CD14-positive monocyte (primary cell): Measurements from ENCODE around the gene PRLR. TPM values are rescaled to one million over a fixed set of nuclear protein-coding genes. Genes with fewer than 3 reads are reported as not detected.

Experiments used
- DNase-seq, 3 donors: peaks; one replicate each; pipeline ENCODE4 v3.0.0-alpha.2; 2011 to 2022
- H2AFZ ChIP-seq: 2 replicates; pipeline ENCODE4 v1.6.0; 2012; ENCODE audit warnings: mild to moderate bottlenecking, low read depth, low read length, inconsistent platforms; ENCODE audit not compliant: insufficient read depth, poor library complexity, severe bottlenecking
- H3K27ac ChIP-seq, 2 donors: 1 replicate in 1 of 2; 2 replicates in 1 of 2; pipeline ENCODE4 v1.5.1; 2012 to 2013; ENCODE audit warnings: low read length in 2 of 2, control low read depth in 1 of 2, inconsistent platforms in 1 of 2, low read depth in 1 of 2, mild to moderate bottlenecking in 1 of 2
- H3K27me3 ChIP-seq, 2 donors: one replicate each; pipeline versions ENCODE4 v1.6.0 to v1.6.1; 2011 to 2013; ENCODE audit warnings: low read length in 2 of 2; ENCODE audit not compliant: control insufficient read depth in 2 of 2, insufficient read depth in 2 of 2
- H3K36me3 ChIP-seq, 2 donors: replicated peaks in 1 of 2; 1 replicate in 1 of 2; 2 replicates in 1 of 2; pipeline versions ENCODE4 v1.5.1 to v1.6.1; 2012 to 2013; ENCODE audit warnings: low read length in 2 of 2, control low read depth in 1 of 2, inconsistent platforms in 1 of 2, mild to moderate bottlenecking in 1 of 2; ENCODE audit not compliant: insufficient read depth in 2 of 2, control insufficient read depth in 1 of 2
- H3K4me1 ChIP-seq, 2 donors: 1 replicate in 1 of 2; 2 replicates in 1 of 2; pipeline versions ENCODE4 v1.5.1 to v1.6.1; 2012 to 2013; ENCODE audit warnings: low read length in 2 of 2, control low read depth in 1 of 2, inconsistent platforms in 1 of 2, mild to moderate bottlenecking in 1 of 2, moderate library complexity in 1 of 2; ENCODE audit not compliant: insufficient read depth in 2 of 2, control insufficient read depth in 1 of 2
- H3K4me2 ChIP-seq: replicated peaks from 2 replicates; pipeline ENCODE3; 2012; ENCODE audit warnings: low read length, moderate library complexity, mild to moderate bottlenecking; ENCODE audit not compliant: poor library complexity, severe bottlenecking; ENCODE audit errors: extremely low read depth
- H3K4me3 ChIP-seq, 3 experiments: fragments of 200-600 bp in 1 of 3; sonication (generic) in 1 of 3; replicated peaks in 1 of 3; 1 replicate in 2 of 3; 2 replicates in 1 of 3; pipeline ENCODE4 v1.5.1; 2011 to 2013; ENCODE audit warnings: low read length in 3 of 3, mild to moderate bottlenecking in 3 of 3, control low read depth in 2 of 3, low read depth in 2 of 3, inconsistent platforms in 1 of 3, moderate library complexity in 1 of 3
- H3K79me2 ChIP-seq: 2 replicates; pipeline ENCODE4 v1.6.0; 2012; ENCODE audit warnings: mild to moderate bottlenecking, control low read depth, inconsistent platforms, low read length, moderate library complexity; ENCODE audit not compliant: insufficient read depth
- H3K9ac ChIP-seq: 2 replicates; pipeline ENCODE4 v1.6.0; 2017; ENCODE audit warnings: low read length, mild to moderate bottlenecking; ENCODE audit not compliant: insufficient read depth, poor library complexity, severe bottlenecking
- H3K9me3 ChIP-seq, 2 donors: replicated peaks in 1 of 2; 1 replicate in 1 of 2; 2 replicates in 1 of 2; pipeline versions ENCODE4 v1.5.1 to v1.6.1; 2012 to 2013; ENCODE audit warnings: low read length in 2 of 2, control low read depth in 1 of 2; ENCODE audit not compliant: control insufficient read depth in 1 of 2, insufficient read depth in 1 of 2
- H4K20me1 ChIP-seq: 2 replicates; pipeline ENCODE4 v1.6.0; 2012; ENCODE audit warnings: mild to moderate bottlenecking, low read length, control low read depth, moderate library complexity; ENCODE audit not compliant: insufficient read depth
- H3K27ac Mint-ChIP-seq, 7 donors: one replicate each; pipeline ENCODE4 v1.8.0; 2020; ENCODE audit warnings: mild to moderate bottlenecking in 7 of 7, mixed read lengths in 7 of 7, moderate library complexity in 6 of 7, inconsistent platforms in 2 of 7
- H3K27me3 Mint-ChIP-seq, 3 donors: one replicate each; pipeline ENCODE4 v1.8.0; 2021 to 2022; ENCODE audit warnings: low read depth in 3 of 3, mild to moderate bottlenecking in 3 of 3, mixed read lengths in 3 of 3, moderate library complexity in 3 of 3, inconsistent platforms in 1 of 3
- H3K36me3 Mint-ChIP-seq, 2 donors: one replicate each; pipeline ENCODE4 v1.8.0; 2020; ENCODE audit warnings: mixed read lengths in 2 of 2, inconsistent platforms in 1 of 2, mild to moderate bottlenecking in 1 of 2
- H3K4me1 Mint-ChIP-seq: one replicate; pipeline ENCODE4 v1.8.0; 2020; ENCODE audit warnings: mild to moderate bottlenecking, mixed read lengths
- H3K4me3 Mint-ChIP-seq, 2 donors: one replicate each; pipeline ENCODE4 v1.8.0; 2020; ENCODE audit warnings: mild to moderate bottlenecking in 2 of 2, mixed read lengths in 2 of 2, moderate library complexity in 1 of 2
- H3K9me3 Mint-ChIP-seq, 7 donors: one replicate each; pipeline ENCODE4 v1.8.0; 2020 to 2022; ENCODE audit warnings: mixed read lengths in 7 of 7, mild to moderate bottlenecking in 6 of 7, moderate library complexity in 6 of 7, inconsistent platforms in 2 of 7
- WGBS: methylation state at CpG from one replicate; pipeline ENCODE4 v1.1.5; 2013; ENCODE audit warnings: missing lambda C conversion rate; ENCODE audit not compliant: insufficient coverage; 5-methylcytosine and 5-hydroxymethylcytosine counted together
- intact Hi-C, 2 donors: fragments of 100-400 bp; cut with micrococcal nuclease; formaldehyde crosslinking; loops; one replicate each; pipeline versions ENCODE4 v1.15.0 to v1.15.1; 2023
- polyA plus RNA-seq, 3 donors: library from polyadenylated mRNA; depleted of rRNA in 1 of 3; unstranded in 2 of 3; stranded (reverse) in 1 of 3; fragments of 300-500 nt in 2 of 3; fragments of >200 nt in 1 of 3; fragmentation: Illumina TruSeq in 2 of 3; gene quantifications; 1 replicate in 2 of 3; 2 replicates in 1 of 3; pipeline ENCODE4 v1.2.3, GENCODE V29; 2012 to 2021
- TF ChIP-seq, protein P1 (sequence below): fragments of 200-600 bp; IDR thresholded peaks from one replicate; pipeline ENCODE4 v1.8.0; 2022; ENCODE audit warnings: antibody characterized with exemption, mild to moderate bottlenecking

PRLR gene
- polyA plus RNA-seq, 3 donors: 0.12 to 1.7 (median 0.88) TPM

DNA sequence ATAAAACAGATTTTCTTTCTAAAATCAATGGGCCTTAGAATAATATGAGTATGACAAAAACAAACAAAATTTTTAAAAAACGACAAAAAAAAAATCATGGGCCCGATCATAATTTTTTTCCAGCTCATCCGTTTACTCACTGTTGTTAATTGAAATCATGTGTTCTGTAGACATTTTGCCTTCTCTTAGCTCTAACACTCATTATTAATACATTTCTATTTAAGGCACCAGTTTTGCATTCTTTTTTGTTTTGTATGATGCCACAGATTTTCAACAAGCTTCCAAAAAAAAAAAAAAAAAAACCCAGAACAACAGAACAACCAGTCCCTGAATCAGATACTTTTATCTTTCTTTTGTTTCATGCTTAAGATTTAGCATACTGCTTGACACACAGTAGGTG is 86.4 kb downstream of the PRLR start:
- no peaks in the 10 kb centered on the region for H3K4me1 Mint-ChIP-seq
- H3K36me3 Mint-ChIP-seq: peaks cover 17 to 21% of the 10 kb centered on the region in 2 donors
- Histone ChIP-seq H3K4me3 (no peak overlapping the region), H3K36me3 (no peaks in the 10 kb centered on the region), H3K27ac (no peak overlapping the region), H4K20me1 (no peaks in the 10 kb centered on the region), H3K79me2 (peaks cover 9% of the 10 kb centered on the region), H3K4me2 (no peak overlapping the region), H2AFZ (no peak overlapping the region), H3K9ac (no peak overlapping the region), H3K27me3 (no peaks in the 10 kb centered on the region), H3K4me1 (no peaks in the 10 kb centered on the region), H3K9me3 (no peaks in the 10 kb centered on the region)
- peaks cover 0 to 1% (median 0%) of the 10 kb centered on the region in 3 donors for H3K27me3 Mint-ChIP-seq
- H3K27ac Mint-ChIP-seq: no peak overlapping the region
- H3K4me3 Mint-ChIP-seq: no peak overlapping the region
- no peak for DNase-seq
- no peaks in the 10 kb centered on the region for H3K9me3 Mint-ChIP-seq
- TF ChIP-seq, protein P1, sequence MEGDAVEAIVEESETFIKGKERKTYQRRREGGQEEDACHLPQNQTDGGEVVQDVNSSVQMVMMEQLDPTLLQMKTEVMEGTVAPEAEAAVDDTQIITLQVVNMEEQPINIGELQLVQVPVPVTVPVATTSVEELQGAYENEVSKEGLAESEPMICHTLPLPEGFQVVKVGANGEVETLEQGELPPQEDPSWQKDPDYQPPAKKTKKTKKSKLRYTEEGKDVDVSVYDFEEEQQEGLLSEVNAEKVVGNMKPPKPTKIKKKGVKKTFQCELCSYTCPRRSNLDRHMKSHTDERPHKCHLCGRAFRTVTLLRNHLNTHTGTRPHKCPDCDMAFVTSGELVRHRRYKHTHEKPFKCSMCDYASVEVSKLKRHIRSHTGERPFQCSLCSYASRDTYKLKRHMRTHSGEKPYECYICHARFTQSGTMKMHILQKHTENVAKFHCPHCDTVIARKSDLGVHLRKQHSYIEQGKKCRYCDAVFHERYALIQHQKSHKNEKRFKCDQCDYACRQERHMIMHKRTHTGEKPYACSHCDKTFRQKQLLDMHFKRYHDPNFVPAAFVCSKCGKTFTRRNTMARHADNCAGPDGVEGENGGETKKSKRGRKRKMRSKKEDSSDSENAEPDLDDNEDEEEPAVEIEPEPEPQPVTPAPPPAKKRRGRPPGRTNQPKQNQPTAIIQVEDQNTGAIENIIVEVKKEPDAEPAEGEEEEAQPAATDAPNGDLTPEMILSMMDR: no peak
- WGBS: no CpG with 5 or more reads among the region's 3 CpGs
- intact Hi-C loops: no loop called here

DNA sequence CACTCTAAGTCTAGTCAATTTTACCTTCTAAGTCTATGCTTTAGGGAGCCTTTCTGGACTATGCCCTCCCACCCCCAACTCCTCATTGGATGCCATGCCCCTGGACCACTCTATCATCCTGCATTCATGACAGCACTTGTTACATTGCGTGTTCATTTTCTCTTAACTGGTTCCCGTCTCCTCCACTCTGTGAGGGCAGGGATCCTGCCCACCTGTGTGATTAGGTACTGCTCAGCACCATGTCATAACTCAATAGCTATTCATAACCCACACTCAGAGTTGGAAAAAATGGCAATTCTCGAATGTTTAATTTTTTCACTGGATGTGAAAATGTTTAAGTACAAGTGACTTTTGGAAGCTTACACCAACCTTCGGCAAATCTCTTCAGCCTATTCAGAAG is 88.5 kb downstream of the PRLR start:
- WGBS: no CpG with 5 or more reads among the region's 4 CpGs
- Mint-ChIP-seq H3K9me3 (no peaks in the 10 kb centered on the region), H3K4me1 (peaks cover 5% of the 10 kb centered on the region), H3K27me3 (peaks cover 0 to 1% (median 0%) of the 10 kb centered on the region in 3 donors), H3K27ac (peak overlapping the region in 1 of 7 donors; percentile 8), H3K4me3 (no peak overlapping the region), H3K36me3 (peaks cover 18 to 23% of the 10 kb centered on the region in 2 donors)
- H2AFZ ChIP-seq: no peak overlapping the region
- no peaks in the 10 kb centered on the region for H3K9me3 ChIP-seq
- H4K20me1 ChIP-seq: no peaks in the 10 kb centered on the region
- peaks cover 7% of the 10 kb centered on the region for H3K79me2 ChIP-seq
- TF ChIP-seq, protein P1: no peak
- no peak overlapping the region for H3K4me3 ChIP-seq
- H3K27ac ChIP-seq: no peak overlapping the region
- no peak overlapping the region for H3K4me2 ChIP-seq
- intact Hi-C loops: no loop called here
- peaks cover 0 to under 1% of the 10 kb centered on the region in 2 donors for H3K4me1 ChIP-seq
- H3K27me3 ChIP-seq: no peaks in the 10 kb centered on the region
- no peaks in the 10 kb centered on the region for H3K36me3 ChIP-seq
- H3K9ac ChIP-seq: no peak overlapping the region
- DNase-seq: no peak
